ENCODE results near the gene OTOGL.

The OTOGL gene

DNA sequence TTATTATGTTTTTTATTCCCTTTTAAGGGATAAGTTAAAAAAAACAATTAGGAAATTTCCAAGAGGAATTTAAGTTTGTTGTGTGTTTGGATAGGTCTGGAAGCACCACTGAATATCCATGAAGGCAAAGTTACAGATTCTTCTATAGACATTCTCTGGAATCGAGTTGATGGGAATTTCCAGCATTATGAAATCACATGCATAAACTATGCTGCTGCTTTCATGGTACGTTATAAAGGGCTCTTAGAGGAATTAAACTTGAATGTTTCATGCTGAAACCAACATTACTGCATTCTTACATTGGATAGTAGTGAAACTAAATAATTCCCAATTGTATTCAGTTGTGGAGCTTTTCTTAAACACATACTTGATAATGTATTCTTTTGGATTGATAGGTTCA is 323.2 kb downstream of the OTOGL start:
- no peaks in the 10 kb centered on the region for H3K36me3 ChIP-seq
- no peak overlapping the region for H3K4me3 ChIP-seq
- peaks cover 0 to 13% (median 2%) of the 10 kb centered on the region in 4 donors for H3K4me1 ChIP-seq
- H3K9me3 ChIP-seq: no peaks in the 10 kb centered on the region
- DNase-seq: no peak
- H3K27me3 ChIP-seq: no peaks in the 10 kb centered on the region
- TF ChIP-seq, protein P1, sequence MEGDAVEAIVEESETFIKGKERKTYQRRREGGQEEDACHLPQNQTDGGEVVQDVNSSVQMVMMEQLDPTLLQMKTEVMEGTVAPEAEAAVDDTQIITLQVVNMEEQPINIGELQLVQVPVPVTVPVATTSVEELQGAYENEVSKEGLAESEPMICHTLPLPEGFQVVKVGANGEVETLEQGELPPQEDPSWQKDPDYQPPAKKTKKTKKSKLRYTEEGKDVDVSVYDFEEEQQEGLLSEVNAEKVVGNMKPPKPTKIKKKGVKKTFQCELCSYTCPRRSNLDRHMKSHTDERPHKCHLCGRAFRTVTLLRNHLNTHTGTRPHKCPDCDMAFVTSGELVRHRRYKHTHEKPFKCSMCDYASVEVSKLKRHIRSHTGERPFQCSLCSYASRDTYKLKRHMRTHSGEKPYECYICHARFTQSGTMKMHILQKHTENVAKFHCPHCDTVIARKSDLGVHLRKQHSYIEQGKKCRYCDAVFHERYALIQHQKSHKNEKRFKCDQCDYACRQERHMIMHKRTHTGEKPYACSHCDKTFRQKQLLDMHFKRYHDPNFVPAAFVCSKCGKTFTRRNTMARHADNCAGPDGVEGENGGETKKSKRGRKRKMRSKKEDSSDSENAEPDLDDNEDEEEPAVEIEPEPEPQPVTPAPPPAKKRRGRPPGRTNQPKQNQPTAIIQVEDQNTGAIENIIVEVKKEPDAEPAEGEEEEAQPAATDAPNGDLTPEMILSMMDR (IDR thresholded peaks at IDR 0.05): no peak
- no peak overlapping the region for H3K27ac ChIP-seq
- intact Hi-C loops (cut with DNase I; ENCODE audit: low total_unique reads): no loop called here

All from tibial artery (tissue), 4 donors.